HepG2 (cell line): ENCODE results near the gene THOC7. TPM values are rescaled to one million over a fixed set of nuclear protein-coding genes. Genes with fewer than 3 reads are reported as not detected.

ENCODE experiments used
- ADNP ChIP-seq: sonication (generic); formaldehyde crosslinking; IDR thresholded peaks from 2 replicates; pipeline ENCODE4 v1.4.0; 2020; ENCODE audit warnings: missing genetic modification reagents
- CHD4 ChIP-seq: fragments of 200-600 bp; sonication (generic); IDR thresholded peaks from 2 replicates; pipeline ENCODE4 v1.7.0; 2017; ENCODE audit warnings: mild to moderate bottlenecking, low read length, borderline replicate concordance
- CREB1 ChIP-seq, 2 experiments: fragments of 450-650 bp in 1 of 2; IDR thresholded peaks; 2 replicates each; pipeline ENCODE4 v1.6.1; 2016 to 2017; ENCODE audit warnings: control low read depth in 1 of 2, mild to moderate bottlenecking in 1 of 2, missing compliant biosample characterization in 1 of 2, missing genetic modification characterization in 1 of 2
- CREB3 ChIP-seq: sonication (generic); formaldehyde crosslinking; IDR thresholded peaks from 2 replicates; pipeline ENCODE4 v1.5.0; 2020; ENCODE audit warnings: missing genetic modification reagents
- DDIT3 ChIP-seq: sonication (generic); formaldehyde crosslinking; IDR thresholded peaks from 2 replicates; pipeline ENCODE4 v1.4.0; 2020; ENCODE audit warnings: mild to moderate bottlenecking, missing genetic modification reagents
- HOXA3 ChIP-seq: sonication (generic); formaldehyde crosslinking; IDR thresholded peaks from 2 replicates; pipeline ENCODE4 v1.5.0; 2020; ENCODE audit warnings: missing genetic modification reagents
- MXD4 ChIP-seq: IDR thresholded peaks from 2 replicates; pipeline ENCODE4 v1.6.1; 2016; ENCODE audit warnings: mild to moderate bottlenecking, missing biosample characterization, missing genetic modification reagents
- NFATC3 ChIP-seq: sonication (generic); formaldehyde crosslinking; IDR thresholded peaks from 2 replicates; pipeline ENCODE4 v1.5.1; 2020; ENCODE audit warnings: mild to moderate bottlenecking, missing genetic modification reagents
- POGZ ChIP-seq: sonication (generic); formaldehyde crosslinking; IDR thresholded peaks from 2 replicates; pipeline ENCODE4 v1.4.0; 2020; ENCODE audit warnings: mild to moderate bottlenecking, missing genetic modification reagents
- RARG ChIP-seq: sonication (generic); formaldehyde crosslinking; IDR thresholded peaks from 2 replicates; pipeline ENCODE4 v1.4.0; 2020; ENCODE audit warnings: low read depth, mild to moderate bottlenecking, missing genetic modification reagents
- SMAD3 ChIP-seq: sonication (generic); formaldehyde crosslinking; IDR thresholded peaks from 2 replicates; pipeline ENCODE4 v1.4.0; 2020; ENCODE audit warnings: missing genetic modification reagents
- TEAD3 ChIP-seq: optimal IDR thresholded peaks from 2 replicates; pipeline ENCODE3; 2016; ENCODE audit warnings: borderline replicate concordance
- YEATS4 ChIP-seq: sonication (generic); formaldehyde crosslinking; IDR thresholded peaks from 2 replicates; pipeline ENCODE4 v1.4.0; 2020; ENCODE audit warnings: missing genetic modification reagents, borderline replicate concordance
- ZBTB21 ChIP-seq: sonication (generic); formaldehyde crosslinking; IDR thresholded peaks from 2 replicates; pipeline ENCODE4 v1.4.0; 2020; ENCODE audit warnings: missing genetic modification reagents
- ZBTB25 ChIP-seq: IDR thresholded peaks from 2 replicates; pipeline ENCODE4 v1.6.1; 2018; ENCODE audit warnings: missing genetic modification reagents
- ZFYVE20 ChIP-seq: sonication (generic); formaldehyde crosslinking; IDR thresholded peaks from 2 replicates; pipeline ENCODE4 v1.8.0; 2023; ENCODE audit warnings: low read depth, mild to moderate bottlenecking, moderate library complexity, missing genetic modification reagents, borderline replicate concordance
- ZNF160 ChIP-seq: sonication (generic); formaldehyde crosslinking; IDR thresholded peaks from 2 replicates; pipeline ENCODE4 v1.8.0; 2022; ENCODE audit warnings: mild to moderate bottlenecking, inconsistent platforms, missing genetic modification reagents
- ZNF251 ChIP-seq: sonication (generic); formaldehyde crosslinking; IDR thresholded peaks from 2 replicates; pipeline ENCODE4 v1.9.0; 2021; ENCODE audit warnings: mild to moderate bottlenecking, missing genetic modification reagents
- ZNF782 ChIP-seq: sonication (generic); formaldehyde crosslinking; IDR thresholded peaks from 2 replicates; pipeline ENCODE4 v1.4.0; 2020; ENCODE audit warnings: missing genetic modification reagents, mild to moderate bottlenecking, borderline replicate concordance
- ZNF878 ChIP-seq: sonication (generic); formaldehyde crosslinking; IDR thresholded peaks from 2 replicates; pipeline ENCODE4 v1.8.1; 2023; ENCODE audit warnings: mild to moderate bottlenecking, missing genetic modification reagents, moderate library complexity
- ZSCAN20 ChIP-seq: sonication (generic); formaldehyde crosslinking; IDR thresholded peaks from 2 replicates; pipeline ENCODE4 v1.4.0; 2020; ENCODE audit warnings: missing genetic modification reagents, mild to moderate bottlenecking, borderline replicate concordance
- polyA plus RNA-seq, 8 experiments: library from polyadenylated mRNA; depleted of rRNA in 3 of 8; stranded (reverse) in 7 of 8; unstranded in 1 of 8; fragments of >200 nt; fragmentation: Illumina TruSeq in 4 of 8; extraction: Trizol in 4 of 8; gene quantifications; 2 replicates each; pipeline versions ENCODE4 v1.2.1 to v1.2.3, GENCODE V29; 2011 to 2016; ENCODE audit warnings: low read depth in 4 of 8, missing spikeins in 1 of 8, mixed read lengths in 1 of 8; ENCODE audit not compliant: insufficient read depth in 1 of 8
- total RNA-seq, 5 experiments: library from RNA; depleted of rRNA; stranded (reverse); fragments of >200 nt; fragmentation: Illumina TruSeq; extraction: Trizol; gene quantifications; 2 replicates each; pipeline ENCODE4 v1.2.3, GENCODE V29; 2016; ENCODE audit warnings: low read depth in 1 of 5
- TF ChIP-seq, protein P1 (sequence below): sonication (generic); formaldehyde crosslinking; IDR thresholded peaks from 2 replicates; pipeline ENCODE4 v1.4.0; 2020; ENCODE audit warnings: mild to moderate bottlenecking, missing genetic modification reagents
- TF ChIP-seq, protein P2 (sequence below): sonication (generic); formaldehyde crosslinking; IDR thresholded peaks from 2 replicates; pipeline ENCODE4 v1.5.0; 2020; ENCODE audit warnings: missing genetic modification reagents
- TF ChIP-seq, protein P3 (sequence below): sonication (generic); formaldehyde crosslinking; IDR thresholded peaks from 2 replicates; pipeline ENCODE4 v1.5.1; 2020; ENCODE audit warnings: mild to moderate bottlenecking, moderate library complexity, missing genetic modification reagents

The THOC7 gene
- total and polyA plus RNA-seq, 2 of the 13 experiments (the other 11 are each of a cell fraction or from before 2014, with no cell fraction given), result 32.8 to 63.5 TPM

DNA sequence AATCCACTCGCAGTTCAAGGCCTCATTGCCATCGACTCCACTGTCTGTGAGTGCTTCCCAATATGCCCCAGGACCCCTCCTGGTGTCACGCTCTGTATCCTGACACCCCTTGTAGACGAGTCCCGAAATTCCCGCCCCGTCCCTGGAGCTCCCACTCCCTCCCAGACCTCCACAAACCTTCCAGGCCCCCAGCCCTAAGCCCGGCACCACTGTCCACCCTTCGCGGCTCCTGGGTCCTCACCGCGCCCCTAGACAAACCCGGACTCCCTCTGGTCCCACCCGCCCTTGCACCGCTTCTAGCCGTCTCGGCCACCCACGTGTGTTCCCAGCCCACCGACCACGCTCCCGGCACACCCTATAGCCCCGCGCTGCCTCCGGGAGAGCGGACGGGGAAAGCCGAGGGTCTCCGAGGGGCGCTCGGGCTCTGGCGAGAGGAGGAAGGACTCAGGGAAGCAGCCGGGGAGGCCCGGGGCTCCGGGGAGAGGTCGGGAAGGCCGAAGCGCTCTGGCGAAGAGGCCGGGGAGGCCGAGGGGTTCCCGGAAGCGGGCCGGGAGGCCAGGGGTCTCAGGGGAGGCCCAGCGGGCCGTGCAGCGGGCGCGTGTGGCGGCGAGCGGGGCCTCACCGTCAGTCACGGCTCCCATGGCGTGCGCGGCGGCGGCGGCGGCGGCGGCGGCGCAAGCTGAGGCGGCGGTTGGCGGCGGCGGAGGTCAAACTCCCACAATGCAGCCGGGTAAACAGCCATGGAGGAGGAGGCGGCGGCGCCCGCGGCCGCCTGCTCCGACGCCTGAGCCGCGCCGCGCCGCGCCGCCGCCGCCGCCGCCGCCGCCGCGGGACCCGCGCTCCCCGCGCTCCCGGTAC is at the start of gene THOC7, which contains the start of gene ATXN7 (continued):
- TF ChIP-seq, protein P1, sequence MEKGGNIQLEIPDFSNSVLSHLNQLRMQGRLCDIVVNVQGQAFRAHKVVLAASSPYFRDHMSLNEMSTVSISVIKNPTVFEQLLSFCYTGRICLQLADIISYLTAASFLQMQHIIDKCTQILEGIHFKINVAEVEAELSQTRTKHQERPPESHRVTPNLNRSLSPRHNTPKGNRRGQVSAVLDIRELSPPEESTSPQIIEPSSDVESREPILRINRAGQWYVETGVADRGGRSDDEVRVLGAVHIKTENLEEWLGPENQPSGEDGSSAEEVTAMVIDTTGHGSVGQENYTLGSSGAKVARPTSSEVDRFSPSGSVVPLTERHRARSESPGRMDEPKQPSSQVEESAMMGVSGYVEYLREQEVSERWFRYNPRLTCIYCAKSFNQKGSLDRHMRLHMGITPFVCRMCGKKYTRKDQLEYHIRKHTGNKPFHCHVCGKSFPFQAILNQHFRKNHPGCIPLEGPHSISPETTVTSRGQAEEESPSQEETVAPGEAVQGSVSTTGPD (CRISPR knock-in tag), result no peak
- TF ChIP-seq ZFYVE20 (0 out of 2 replicates have a peak, but pooled peaks have one; percentile 47), CREB3 (CRISPR knock-in tag) (no peak), NFATC3 (CRISPR knock-in tag) (no peak), RARG (CRISPR knock-in tag) (no peak), ZNF878 (no peak), ZBTB25 (CRISPR knock-in tag) (no peak), CREB1 (IDR thresholded peaks at IDR 0.05) (no peak), CREB1 (CRISPR knock-in tag; IDR thresholded peaks at IDR 0.05) (no peak), SMAD3 (no peak), POGZ (CRISPR knock-in tag) (no peak), ZNF782 (0 out of 2 replicates have a peak, but pooled peaks have one; percentile 91), TEAD3 (no peak), ADNP (CRISPR knock-in tag) (no peak), HOXA3 (CRISPR knock-in tag) (no peak; the same call in 1 of the 2 replicates), YEATS4 (CRISPR knock-in tag) (peak; percentile 48), ZNF160 (peak; percentile 35; the same call in 1 of the 2 replicates), ZNF251 (no peak), ZSCAN20 (CRISPR knock-in tag) (no peak), MXD4 (no peak; the same call in 1 of the 2 replicates), DDIT3 (CRISPR knock-in tag) (no peak), CHD4 (no peak), ZBTB21 (CRISPR knock-in tag) (no peak)
- TF ChIP-seq, protein P2, sequence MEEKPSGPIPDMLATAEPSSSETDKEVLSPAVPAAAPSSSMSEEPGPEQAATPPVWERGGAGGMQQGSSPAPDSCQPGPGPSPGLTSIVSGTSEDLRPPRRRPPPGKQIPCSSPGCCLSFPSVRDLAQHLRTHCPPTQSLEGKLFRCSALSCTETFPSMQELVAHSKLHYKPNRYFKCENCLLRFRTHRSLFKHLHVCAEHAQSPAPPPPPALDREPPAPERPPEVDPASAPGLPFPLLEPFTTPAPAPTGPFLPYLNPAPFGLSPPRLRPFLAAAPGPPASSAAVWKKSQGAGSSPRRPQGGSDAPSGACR (CRISPR knock-in tag), result no peak
- TF ChIP-seq, protein P3, sequence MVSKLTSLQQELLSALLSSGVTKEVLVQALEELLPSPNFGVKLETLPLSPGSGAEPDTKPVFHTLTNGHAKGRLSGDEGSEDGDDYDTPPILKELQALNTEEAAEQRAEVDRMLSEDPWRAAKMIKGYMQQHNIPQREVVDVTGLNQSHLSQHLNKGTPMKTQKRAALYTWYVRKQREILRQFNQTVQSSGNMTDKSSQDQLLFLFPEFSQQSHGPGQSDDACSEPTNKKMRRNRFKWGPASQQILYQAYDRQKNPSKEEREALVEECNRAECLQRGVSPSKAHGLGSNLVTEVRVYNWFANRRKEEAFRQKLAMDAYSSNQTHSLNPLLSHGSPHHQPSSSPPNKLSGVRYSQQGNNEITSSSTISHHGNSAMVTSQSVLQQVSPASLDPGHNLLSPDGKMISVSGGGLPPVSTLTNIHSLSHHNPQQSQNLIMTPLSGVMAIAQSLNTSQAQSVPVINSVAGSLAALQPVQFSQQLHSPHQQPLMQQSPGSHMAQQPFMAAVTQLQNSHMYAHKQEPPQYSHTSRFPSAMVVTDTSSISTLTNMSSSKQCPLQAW (CRISPR knock-in tag), result no peak
